H1 (cell line): Measurements from ENCODE around the gene VSTM2L. TPM values are rescaled to one million over a fixed set of nuclear protein-coding genes. Genes with fewer than 3 reads are reported as not detected.

Experiments
- CTCF ChIA-PET: fragments of 300-600 bp; sonication (Branson Sonifier 250); formaldehyde crosslinking; loops from one replicate; lab custom pipeline; 2021; ENCODE audit not compliant: partially characterized antibody; lab: Charles Lee
- POLR2A ChIA-PET: fragments of 300-600 bp; sonication (Branson Sonifier 250); formaldehyde crosslinking; loops from one replicate; lab custom pipeline; 2021; ENCODE audit warnings: inconsistent platforms; ENCODE audit not compliant: partially characterized antibody; lab: Charles Lee
- DNase-seq, 2 experiments: peaks; one replicate each; pipeline versions ENCODE4 v3.0.0 to v3.0.0-alpha.2; 2010 to 2022; ENCODE audit warnings: low spot score in 2 of 2, low read depth in 1 of 2, mixed read lengths in 1 of 2
- FAIRE-seq: peaks from 2 replicates; lab custom pipeline; 2011; peaks lifted over from hg19 to GRCh38; lab: Jason Lieb, UNC
- H2AFZ ChIP-seq: 2 replicates; pipeline ENCODE4 v1.8.1; 2012; ENCODE audit warnings: low read length, inconsistent platforms
- H2AK5ac ChIP-seq: 2 replicates; pipeline ENCODE4 v1.6.1; 2013; ENCODE audit warnings: low read depth, low read length
- H2BK120ac ChIP-seq: replicated peaks from 2 replicates; pipeline ENCODE3; 2013; ENCODE audit warnings: low read depth, low read length, inconsistent platforms
- H2BK12ac ChIP-seq: 2 replicates; pipeline ENCODE4 v1.6.1; 2013; ENCODE audit warnings: low read depth, low read length
- H2BK15ac ChIP-seq: 2 replicates; pipeline ENCODE4 v1.6.1; 2013; ENCODE audit warnings: low read length
- H2BK20ac ChIP-seq: 2 replicates; pipeline ENCODE4 v1.6.1; 2013; ENCODE audit warnings: low read length
- H2BK5ac ChIP-seq: 2 replicates; pipeline ENCODE4 v1.6.1; 2013; ENCODE audit warnings: low read depth, low read length
- H3K14ac ChIP-seq: 2 replicates; pipeline ENCODE4 v1.6.1; 2013; ENCODE audit warnings: inconsistent platforms; ENCODE audit not compliant: insufficient read length
- H3K18ac ChIP-seq: 2 replicates; pipeline ENCODE4 v1.6.1; 2013; ENCODE audit warnings: low read length; ENCODE audit errors: extremely low read depth
- H3K23ac ChIP-seq: 2 replicates; pipeline ENCODE4 v1.6.1; 2013; ENCODE audit warnings: inconsistent platforms; ENCODE audit not compliant: insufficient read length
- H3K23me2 ChIP-seq: 2 replicates; pipeline ENCODE4 v1.6.1; 2013; ENCODE audit warnings: low read depth, low read length
- H3K27ac ChIP-seq: 2 replicates; pipeline ENCODE4 v1.6.1; 2011; ENCODE audit warnings: low read depth, low read length, inconsistent platforms
- H3K27me3 ChIP-seq, 4 experiments: replicated peaks in 1 of 4; 1 replicate in 1 of 4; 2 replicates in 3 of 4; pipeline versions ENCODE4 v1.6.1 to v1.8.1; 2011 to 2013; ENCODE audit warnings: low read length in 3 of 4, mild to moderate bottlenecking in 3 of 4, inconsistent platforms in 2 of 4, mixed read lengths in 2 of 4, moderate library complexity in 1 of 4; ENCODE audit not compliant: control insufficient read depth in 3 of 4, insufficient read depth in 3 of 4; ENCODE audit errors: extremely low read depth in 1 of 4
- H3K36me3 ChIP-seq, 4 experiments: 2 replicates each; pipeline versions ENCODE4 v1.6.1 to v1.8.1; 2011 to 2013; ENCODE audit warnings: mild to moderate bottlenecking in 4 of 4, low read length in 3 of 4, moderate library complexity in 2 of 4, control low read depth in 1 of 4, inconsistent platforms in 1 of 4; ENCODE audit not compliant: insufficient read depth in 4 of 4, control insufficient read depth in 2 of 4
- H3K4ac ChIP-seq: replicated peaks from 2 replicates; pipeline ENCODE3; 2013; ENCODE audit warnings: low read length, low read depth, mixed read lengths, inconsistent platforms; ENCODE audit not compliant: insufficient read length
- H3K4me1 ChIP-seq, 4 experiments: replicated peaks in 1 of 4; 1 replicate in 1 of 4; 2 replicates in 3 of 4; pipeline versions ENCODE4 v1.6.1 to v1.8.1; 2011 to 2013; ENCODE audit warnings: low read length in 3 of 4, inconsistent platforms in 2 of 4, mixed read lengths in 1 of 4; ENCODE audit not compliant: insufficient read depth in 4 of 4, control insufficient read depth in 3 of 4
- H3K4me2 ChIP-seq, 2 experiments: 2 replicates each; pipeline versions ENCODE4 v1.6.1 to v1.8.1; 2011 to 2013; ENCODE audit warnings: low read depth in 2 of 2, low read length in 2 of 2, control low read depth in 1 of 2, inconsistent platforms in 1 of 2, mild to moderate bottlenecking in 1 of 2; ENCODE audit not compliant: insufficient read depth in 1 of 2
- H3K4me3 ChIP-seq, 4 experiments: fragments of 200-600, 300-600 bp in 1 of 4; sonication (generic), shearing (Covaris generic), sonication (Bioruptor Twin) in 1 of 4; 2 replicates each; pipeline versions ENCODE4 v1.5.1 to v1.8.1; 2011 to 2016; ENCODE audit warnings: low read length in 4 of 4, low read depth in 3 of 4, control low read depth in 2 of 4, inconsistent platforms in 2 of 4, mild to moderate bottlenecking in 2 of 4, mixed read lengths in 1 of 4, moderate library complexity in 1 of 4; ENCODE audit not compliant: insufficient read depth in 2 of 4; ENCODE audit errors: extremely low read depth in 1 of 4
- H3K56ac ChIP-seq: replicated peaks from 2 replicates; pipeline ENCODE3; 2013; ENCODE audit warnings: low read depth, mild to moderate bottlenecking, mixed read lengths, low read length, inconsistent platforms; ENCODE audit not compliant: insufficient read length
- H3K79me1 ChIP-seq: 2 replicates; pipeline ENCODE4 v1.6.1; 2013; ENCODE audit warnings: low read depth, low read length, control low read depth
- H3K79me2 ChIP-seq, 2 experiments: 2 replicates each; pipeline versions ENCODE4 v1.6.1 to v1.8.1; 2012 to 2013; ENCODE audit warnings: low read length in 2 of 2, mild to moderate bottlenecking in 2 of 2, inconsistent platforms in 1 of 2; ENCODE audit not compliant: insufficient read depth in 2 of 2, control insufficient read depth in 1 of 2
- H3K9ac ChIP-seq, 4 experiments: replicated peaks in 1 of 4; 1 replicate in 1 of 4; 2 replicates in 3 of 4; pipeline versions ENCODE4 v1.6.1 to v1.8.1; 2011 to 2013; ENCODE audit warnings: low read depth in 3 of 4, low read length in 3 of 4, control low read depth in 2 of 4, mild to moderate bottlenecking in 2 of 4, moderate library complexity in 2 of 4, inconsistent platforms in 1 of 4; ENCODE audit errors: extremely low read depth in 1 of 4
- H3K9me3 ChIP-seq, 2 experiments: 2 replicates each; pipeline versions ENCODE4 v1.6.1 to v1.8.1; 2012 to 2013; ENCODE audit warnings: mild to moderate bottlenecking in 2 of 2, moderate library complexity in 2 of 2, control low read depth in 1 of 2, inconsistent platforms in 1 of 2, low read depth in 1 of 2, low read length in 1 of 2, mixed read lengths in 1 of 2; ENCODE audit not compliant: insufficient read depth in 2 of 2
- H4K20me1 ChIP-seq, 2 experiments: replicated peaks in 1 of 2; 2 replicates each; pipeline versions ENCODE3 to v1.8.1; 2011 to 2013; ENCODE audit warnings: inconsistent platforms in 2 of 2, low read length in 2 of 2, mild to moderate bottlenecking in 1 of 2; ENCODE audit not compliant: insufficient read depth in 2 of 2, control insufficient read depth in 1 of 2
- H4K5ac ChIP-seq: 2 replicates; pipeline ENCODE4 v1.6.1; 2013; ENCODE audit warnings: low read length, low read depth, mixed read lengths, inconsistent platforms; ENCODE audit not compliant: insufficient read length
- H4K8ac ChIP-seq: 2 replicates; pipeline ENCODE4 v1.8.0; 2013; ENCODE audit warnings: mild to moderate bottlenecking, moderate library complexity, low read length, inconsistent platforms; ENCODE audit not compliant: insufficient read depth; ENCODE audit errors: extremely low read depth
- H4K91ac ChIP-seq: replicated peaks from 2 replicates; pipeline ENCODE3; 2013; ENCODE audit warnings: low read length, mixed read lengths, inconsistent platforms; ENCODE audit not compliant: insufficient read length
- BACH1 ChIP-seq: IDR thresholded peaks from 2 replicates; pipeline ENCODE4 v1.6.1; 2012; ENCODE audit warnings: low read length, improper control_type of control experiment
- EP300 ChIP-seq, 2 experiments: IDR thresholded peaks; 1 replicate in 1 of 2; 2 replicates in 1 of 2; pipeline ENCODE4 v1.6.1; 2011 to 2012; ENCODE audit warnings: low read depth in 2 of 2, low read length in 2 of 2, mild to moderate bottlenecking in 2 of 2, borderline replicate concordance in 1 of 2, inconsistent platforms in 1 of 2, moderate library complexity in 1 of 2
- EZH2 ChIP-seq: fragments of 200-600 bp; sonication (generic); IDR thresholded peaks from 2 replicates; pipeline ENCODE4 v1.7.1; 2012; ENCODE audit warnings: low read depth, mild to moderate bottlenecking, moderate library complexity, low read length, inconsistent platforms; ENCODE audit not compliant: severe bottlenecking
- MAFK ChIP-seq: IDR thresholded peaks from 2 replicates; pipeline ENCODE4 v1.6.1; 2012; ENCODE audit warnings: low read depth, mild to moderate bottlenecking, improper control_type of control experiment, low read length
- MAX ChIP-seq: IDR thresholded peaks from 2 replicates; pipeline ENCODE4 v1.6.1; 2012; ENCODE audit warnings: inconsistent platforms
- POU5F1 ChIP-seq: IDR thresholded peaks from 2 replicates; pipeline ENCODE4 v1.6.1; 2011; ENCODE audit warnings: low read depth, mild to moderate bottlenecking, low read length, moderate library complexity
- SP4 ChIP-seq: IDR thresholded peaks from 2 replicates; pipeline ENCODE4 v1.6.1; 2012; ENCODE audit warnings: low read length, inconsistent platforms
- TAF1 ChIP-seq: IDR thresholded peaks from 2 replicates; pipeline ENCODE4 v1.6.1; 2011; ENCODE audit warnings: mild to moderate bottlenecking, low read depth, low read length
- TCF12 ChIP-seq: IDR thresholded peaks from 2 replicates; pipeline ENCODE4 v1.6.1; 2011; ENCODE audit warnings: low read depth, mild to moderate bottlenecking, low read length
- TEAD4 ChIP-seq: IDR thresholded peaks from 2 replicates; pipeline ENCODE4 v1.6.1; 2012; ENCODE audit warnings: low read depth, low read length, inconsistent platforms, mixed read lengths
- WGBS, 2 experiments: shearing (Covaris generic) in 1 of 2; methylation state at CpG; one replicate each; pipeline versions ENCODE4 v1.1.6 to v1.1.7; 2013 to 2015; ENCODE audit warnings: low lambda C conversion rate in 2 of 2, mixed read lengths in 2 of 2, inconsistent platforms in 1 of 2, low coverage in 1 of 2, missing lambda C conversion rate in 1 of 2; ENCODE audit not compliant: insufficient replicate concordance in 2 of 2, insufficient coverage in 1 of 2, insufficient read length in 1 of 2; ENCODE audit errors: extremely low coverage in 1 of 2, missing lambda C conversion rate in 1 of 2; 5-methylcytosine and 5-hydroxymethylcytosine counted together
- polyA plus RNA-seq, 7 experiments: library from polyadenylated mRNA; depleted of rRNA in 3 of 7; stranded (reverse) in 5 of 7; unstranded in 2 of 7; fragments of >200 nt in 5 of 7; fragments of 200-250 nt in 2 of 7; gene quantifications; 1 replicate in 5 of 7; 2 replicates in 1 of 7; 4 replicates in 1 of 7; pipeline versions ENCODE4 v1.2.1 to v1.2.3, GENCODE V29; 2011 to 2013; ENCODE audit warnings: missing spikeins in 2 of 7, mixed read lengths in 2 of 7
- total RNA-seq: library from RNA; stranded (reverse); fragmentation: NEBNext Ultra II Directional; extraction: Animal tissue kit (Norgen Biotek cat#: 25700); gene quantifications from 2 replicates; pipeline ENCODE4 v1.2.1, GENCODE V29; 2021

The VSTM2L gene
- total and polyA plus RNA-seq, 2 of the 8 experiments (the other 6 are each of a cell fraction or from before 2014, with no cell fraction given): 1.3 to 3.2 TPM

- Histone ChIP-seq H3K79me1 (no peaks in the 10 kb centered on the region), H3K9ac (no peak overlapping the region), H4K8ac (no peak overlapping the region), H3K23ac (no peak overlapping the region), H3K79me2 (no peaks in the 10 kb centered on the region), H3K56ac (no peak overlapping the region), H2AFZ (no peak overlapping the region), H3K14ac (no peak overlapping the region), H4K5ac (no peak overlapping the region), H3K18ac (no peak overlapping the region), H2BK20ac (no peak overlapping the region), H3K36me3 (no peaks in the 10 kb centered on the region), H2BK5ac (no peak overlapping the region), H2BK12ac (no peak overlapping the region), H2AK5ac (no peak overlapping the region), H2BK120ac (no peak overlapping the region), H3K23me2 (no peaks in the 10 kb centered on the region), H2BK15ac (no peak overlapping the region), H3K27ac (no peak overlapping the region), H3K4me3 (no peak overlapping the region), H3K4me2 (no peak overlapping the region), H4K91ac (no peak overlapping the region), H3K9me3 (no peaks in the 10 kb centered on the region), H4K20me1 (no peaks in the 10 kb centered on the region), H3K4me1 (peaks cover 0 to 13% (median 7%) of the 10 kb centered on the region in 4 experiments; a peak in 6 of 7 replicates), H3K27me3 (no peaks in the 10 kb centered on the region), H3K4ac (no peak overlapping the region)
- ChIA-PET CTCF (interaction anchor here (0.7 to 1.2 kb wide), 4 partner anchors 22 to 276 kb away, joined by 3 to 4 read pairs (median 3); no protein-coding TSS in a partner anchor), POLR2A (interaction anchor here (0.6 to 0.8 kb wide), 2 partner anchors 55 to 96 kb away, joined by 3 read pairs; partner anchors contain the start of genes RPRD1B and TTI1)
- no peak for TF ChIP-seq TAF1
- TF ChIP-seq EZH2: no peak
- no peak for TF ChIP-seq EP300 (IDR thresholded peaks at IDR 0.05; ENCODE audit: borderline replicate concordance in 1 of 2, low read depth in 2 of 2, low read length in 2 of 2)
- no peak for TF ChIP-seq MAX
- no peak for TF ChIP-seq POU5F1
- no peak for TF ChIP-seq BACH1
- no peak for TF ChIP-seq MAFK
- no peak for TF ChIP-seq SP4
- no peak for TF ChIP-seq TEAD4
- no peak for TF ChIP-seq TCF12
- WGBS, 2 experiments: 91% methylated on average over 8 of the region's 8 CpGs; no CpG with 5 or more reads in 1 of the 2 experiments
- DNase-seq (no peak), FAIRE-seq (no peak)
Observed at GRCh38 chr20:37936451-37936850, 33.5 kb downstream of the VSTM2L start.
